ENCODE measurements around the gene RNF10. TPM values are rescaled to one million over a fixed set of nuclear protein-coding genes. Genes with fewer than 3 reads are reported as not detected.

Gene RNF10
- total and polyA plus RNA-seq, 10 of the 15 experiments (the other 5 are each of a cell fraction or from before 2014, with no cell fraction given): 48.2 to 127 (median 64.5) TPM

DNA sequence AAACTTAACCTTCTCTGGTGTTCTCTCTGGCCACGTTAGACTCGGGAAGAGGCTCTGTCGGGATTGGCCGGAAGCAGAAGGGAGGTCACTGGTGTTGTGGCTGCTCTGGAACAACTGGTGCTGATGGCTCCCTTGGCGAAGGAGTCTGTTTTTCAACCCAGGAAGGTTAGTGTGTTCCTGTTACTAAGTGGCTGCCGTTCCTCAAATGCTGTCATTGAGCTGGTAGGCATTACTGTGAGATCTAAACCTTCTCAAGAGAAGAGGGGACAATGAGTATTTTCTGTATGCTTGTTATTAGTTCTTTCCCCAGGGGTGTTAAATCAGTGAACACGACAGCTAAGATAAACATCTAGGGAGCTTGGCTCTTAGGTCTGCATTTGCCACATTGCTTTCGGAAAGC is 28.8 kb downstream of the RNF10 start:
- H3K9ac ChIP-seq (ENCODE audit: control insufficient read depth, insufficient read depth, low read length): no peak overlapping the region
- no peak overlapping the region for H2AFZ ChIP-seq (ENCODE audit: control insufficient read depth, low read depth, low read length)
- SMC1A ChIA-PET (ENCODE audit: uncharacterized antibody, unreplicated experiment): no interaction called here
- POLR2A ChIA-PET: interaction anchor here (0.5 kb wide), 1 partner anchor 630 kb away, joined by 5 read pairs; no protein-coding TSS in a partner anchor
- WGBS (ENCODE audit: insufficient coverage, insufficient replicate concordance, low lambda C conversion rate, missing lambda C conversion rate): 96% methylated on average over 8 of the region's 8 CpGs
- intact Hi-C loops (cut with micrococcal nuclease; ENCODE audit: unreplicated experiment) (no loop called here), in situ Hi-C loops (cut with MboI) (no loop called here)
- no peak for TF ChIP-seq SRF (IDR thresholded peaks at IDR 0.05; ENCODE audit: low read depth in 2 of 2, low read length in 2 of 2)
- H3K4me3 ChIP-seq: no peak overlapping the region
- H4K20me1 ChIP-seq (ENCODE audit: control insufficient read depth, insufficient read depth): no peaks in the 10 kb centered on the region
- H3K27ac ChIP-seq (ENCODE audit: control insufficient read depth, insufficient read depth): no peak overlapping the region
- no peaks in the 10 kb centered on the region for H3K4me1 ChIP-seq (ENCODE audit: control insufficient read depth, insufficient read depth, low read length)
- no peaks in the 10 kb centered on the region for H3K9me3 ChIP-seq (replicated peaks; ENCODE audit: control insufficient read depth, insufficient read depth, low read length)
- ATAC-seq: no peak
- H3K79me2 ChIP-seq (ENCODE audit: control insufficient read depth, insufficient read depth, low read length): no peaks in the 10 kb centered on the region
- BruUV-seq (replicated peaks): TSS peak; percentile 32
- RAD21 ChIA-PET (ENCODE audit: unreplicated experiment): no interaction called here
- peaks cover 29 to 32% of the 10 kb centered on the region in 2 experiments for H3K36me3 ChIP-seq (ENCODE audit: control insufficient read depth in 2 of 2, insufficient read depth in 2 of 2, low read length in 1 of 2)
- H3K4me2 ChIP-seq (ENCODE audit: control insufficient read depth, insufficient read depth): no peak overlapping the region
- CTCF ChIA-PET: interaction anchor here (0.5 kb wide), 1 partner anchor 41 kb away, joined by 3 read pairs; no protein-coding TSS in a partner anchor
- FAIRE-seq: no peak
- DNase-seq (ENCODE audit: low read depth, low spot score): no peak
- H3K27me3 ChIP-seq (replicated peaks in 1 of 2; ENCODE audit: control insufficient read depth in 2 of 2, insufficient read depth in 2 of 2, low read length in 1 of 2): no peaks in the 10 kb centered on the region

GRCh38 chr12:120563495-120563894 is 29.3 kb downstream of the RNF10 start:
- no peak for FAIRE-seq

More at GRCh38 chr12:120563495-120563894, 29.3 kb downstream of the RNF10 start:
- ChIA-PET POLR2A (no interaction called here), RAD21 (ENCODE audit: unreplicated experiment) (no interaction called here), SMC1A (ENCODE audit: uncharacterized antibody, unreplicated experiment) (no interaction called here), CTCF (no interaction called here)
- H3K36me3 ChIP-seq (ENCODE audit: control insufficient read depth in 2 of 2, insufficient read depth in 2 of 2, low read length in 1 of 2): peaks cover 29 to 33% of the 10 kb centered on the region in 2 experiments
- no peaks in the 10 kb centered on the region for H3K9me3 ChIP-seq (replicated peaks; ENCODE audit: control insufficient read depth, insufficient read depth, low read length)
- no peaks in the 10 kb centered on the region for H3K79me2 ChIP-seq (ENCODE audit: control insufficient read depth, insufficient read depth, low read length)
- no peaks in the 10 kb centered on the region for H4K20me1 ChIP-seq (ENCODE audit: control insufficient read depth, insufficient read depth)
- no peak overlapping the region for H3K27ac ChIP-seq (ENCODE audit: control insufficient read depth, insufficient read depth)
- no peak overlapping the region for H3K4me2 ChIP-seq (ENCODE audit: control insufficient read depth, insufficient read depth)
- WGBS (ENCODE audit: insufficient coverage, insufficient replicate concordance, low lambda C conversion rate, missing lambda C conversion rate): 94% methylated on average over 11 of the region's 11 CpGs
- TF ChIP-seq BCL11A (IDR thresholded peaks at IDR 0.05; ENCODE audit: low read depth, low read length) (no peak), SUPT20H (IDR thresholded peaks at IDR 0.05; ENCODE audit: borderline replicate concordance, control insufficient read depth, low read depth, low read length) (no peak), BRCA1 (IDR thresholded peaks at IDR 0.05; ENCODE audit: low read depth, low read length) (no peak)
- TF ChIP-seq, protein P1, sequence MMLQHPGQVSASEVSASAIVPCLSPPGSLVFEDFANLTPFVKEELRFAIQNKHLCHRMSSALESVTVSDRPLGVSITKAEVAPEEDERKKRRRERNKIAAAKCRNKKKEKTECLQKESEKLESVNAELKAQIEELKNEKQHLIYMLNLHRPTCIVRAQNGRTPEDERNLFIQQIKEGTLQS (IDR thresholded peaks at IDR 0.05; ENCODE audit: borderline replicate concordance, extremely low read depth, low read depth, low read length): no peak
- no TSS peak for BruUV-seq (replicated peaks)
- ATAC-seq (no peak), DNase-seq (ENCODE audit: low read depth, low spot score) (no peak)
- no peak overlapping the region for H3K9ac ChIP-seq (ENCODE audit: control insufficient read depth, insufficient read depth, low read length)
- H3K4me1 ChIP-seq (ENCODE audit: control insufficient read depth, insufficient read depth, low read length): no peaks in the 10 kb centered on the region
- no peaks in the 10 kb centered on the region for H3K27me3 ChIP-seq (replicated peaks in 1 of 2; ENCODE audit: control insufficient read depth in 2 of 2, insufficient read depth in 2 of 2, low read length in 1 of 2)
- no peak overlapping the region for H2AFZ ChIP-seq (ENCODE audit: control insufficient read depth, low read depth, low read length)
- intact Hi-C loops (cut with micrococcal nuclease; ENCODE audit: unreplicated experiment) (no loop called here), in situ Hi-C loops (cut with MboI) (no loop called here)
- H3K4me3 ChIP-seq: no peak overlapping the region

All from GM12878 (cell line).